Vagina (tissue), 2 donors: ENCODE measurements around the gene RHOU. TPM values are rescaled to one million over a fixed set of nuclear protein-coding genes. Genes with fewer than 3 reads are reported as not detected.

ENCODE experiments used
- DNase-seq, 2 donors: peaks; one replicate each; pipeline ENCODE4 v3.0.0-alpha.2; 2017; ENCODE audit errors: extremely low spot score in 2 of 2
- H3K27ac ChIP-seq: fragments of 200-600 bp; sonication (generic); one replicate; pipeline ENCODE4 v1.5.1; 2019
- H3K27me3 ChIP-seq: fragments of 200-600 bp; sonication (generic); one replicate; pipeline ENCODE4 v1.5.1; 2019
- H3K36me3 ChIP-seq, 2 donors: fragments of 200-600 bp; sonication (generic); one replicate each; pipeline ENCODE4 v1.5.1; 2017 to 2019
- H3K4me1 ChIP-seq: fragments of 200-600 bp; sonication (generic); one replicate; pipeline ENCODE4 v1.5.1; 2019
- H3K4me3 ChIP-seq, 2 donors: fragments of 200-600 bp; sonication (generic); 1 replicate in 1 of 2; 2 replicates in 1 of 2; pipeline ENCODE4 v1.5.1; 2016 to 2019
- H3K9me3 ChIP-seq: fragments of 200-600 bp; sonication (generic); one replicate; pipeline ENCODE4 v1.5.1; 2019
- CTCF ChIP-seq, 3 experiments: fragments of 450-650 bp in 2 of 3; fragments of 200-600 bp in 1 of 3; sonication (generic) in 1 of 3; IDR thresholded peaks; one replicate each; pipeline ENCODE4 v1.5.1; 2017 to 2019; ENCODE audit warnings: antibody characterized with exemption in 3 of 3, mild to moderate bottlenecking in 2 of 3, moderate library complexity in 2 of 3
- POLR2A ChIP-seq, 2 donors: fragments of 450-650 bp; IDR thresholded peaks; one replicate each; pipeline ENCODE4 v1.6.1; 2017; ENCODE audit warnings: antibody characterized with exemption in 2 of 2, mild to moderate bottlenecking in 2 of 2, moderate library complexity in 2 of 2
- POLR2AphosphoS5 ChIP-seq, 2 donors: sonication (generic); formaldehyde crosslinking; IDR thresholded peaks; one replicate each; pipeline ENCODE4 v1.9.0; 2017; ENCODE audit warnings: antibody characterized with exemption in 2 of 2, mild to moderate bottlenecking in 2 of 2, low read depth in 1 of 2; ENCODE audit not compliant: insufficient read depth in 1 of 2
- intact Hi-C: fragments of 100-400 bp; cut with DNase I; formaldehyde crosslinking; loops from one replicate; pipeline ENCODE4 v1.15.1; 2023
- total RNA-seq: library from RNA; depleted of rRNA; stranded (reverse); fragments of >200 nt; gene quantifications from one replicate; pipeline ENCODE4 v1.2.3, GENCODE V29; 2016

The RHOU gene
- total RNA-seq, 1 donor from 2014 or later = 10.8 TPM

- Histone ChIP-seq H3K27me3 (no peaks in the 10 kb centered on the region), H3K36me3 (no peaks in the 10 kb centered on the region), H3K4me3 (no peak overlapping the region), H3K4me1 (no peaks in the 10 kb centered on the region), H3K27ac (no peak overlapping the region), H3K9me3 (no peaks in the 10 kb centered on the region)
- intact Hi-C loops = loop anchor here (5.0 kb wide), 1 partner anchor 1649 kb away; no protein-coding TSS in a partner anchor
- TF ChIP-seq POLR2A (IDR thresholded peaks at IDR 0.05) (no peak), POLR2AphosphoS5 (IDR thresholded peaks at IDR 0.05; ENCODE audit: insufficient read depth in 1 of 2, low read depth in 1 of 2) (no peak), CTCF (IDR thresholded peaks at IDR 0.05) (no peak)
- no peak for DNase-seq
Measured at GRCh38 chr1:228763561-228763960, 28.3 kb downstream of the RHOU start.

DNA sequence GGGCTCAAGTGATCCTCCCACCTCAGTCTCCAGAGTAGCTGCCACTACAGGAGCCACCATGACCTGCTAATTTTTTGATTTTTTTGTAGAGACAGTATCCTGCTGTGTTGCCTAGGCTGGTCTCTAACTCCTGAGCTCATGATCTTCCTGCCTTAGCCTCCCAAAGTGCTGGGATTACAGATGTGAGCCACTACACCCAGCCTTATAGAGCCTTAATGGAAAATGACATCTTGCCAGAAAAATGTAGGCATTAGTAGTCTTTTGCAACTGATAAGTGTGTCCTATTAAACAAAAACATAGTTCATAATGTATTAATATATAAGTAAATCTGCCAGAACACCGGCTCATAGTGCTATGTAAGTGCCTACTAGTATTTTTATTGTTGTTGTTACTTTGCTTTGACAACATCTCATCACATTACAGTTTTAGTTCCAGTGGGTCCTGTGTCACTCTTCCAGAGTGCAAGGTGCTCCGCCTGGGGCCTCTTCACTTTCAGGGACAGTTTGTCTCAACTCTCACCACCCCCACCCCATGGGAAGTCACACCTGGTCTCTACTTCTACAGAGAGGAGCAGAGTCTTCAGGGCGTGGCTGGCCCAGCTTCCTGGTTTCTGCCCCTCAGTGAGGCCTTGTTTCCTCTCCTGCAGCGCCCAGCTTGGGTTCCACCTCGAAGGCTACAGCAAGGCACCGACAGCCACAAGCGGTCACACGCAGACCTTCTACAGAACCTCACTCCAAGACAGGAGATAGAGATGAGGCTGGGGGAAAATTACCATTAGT, 30.1 kb downstream of the RHOU start:
- no peaks in the 10 kb centered on the region for H3K36me3 ChIP-seq
- no peaks in the 10 kb centered on the region for H3K27me3 ChIP-seq
- H3K27ac ChIP-seq = no peak overlapping the region
- no peaks in the 10 kb centered on the region for H3K4me1 ChIP-seq
- TF ChIP-seq POLR2A (IDR thresholded peaks at IDR 0.05) (no peak), CTCF (IDR thresholded peaks at IDR 0.05) (no peak), POLR2AphosphoS5 (IDR thresholded peaks at IDR 0.05; ENCODE audit: insufficient read depth in 1 of 2, low read depth in 1 of 2) (no peak)
- intact Hi-C loops = no loop called here
- no peaks in the 10 kb centered on the region for H3K9me3 ChIP-seq
- DNase-seq = no peak
- no peak overlapping the region for H3K4me3 ChIP-seq

DNA sequence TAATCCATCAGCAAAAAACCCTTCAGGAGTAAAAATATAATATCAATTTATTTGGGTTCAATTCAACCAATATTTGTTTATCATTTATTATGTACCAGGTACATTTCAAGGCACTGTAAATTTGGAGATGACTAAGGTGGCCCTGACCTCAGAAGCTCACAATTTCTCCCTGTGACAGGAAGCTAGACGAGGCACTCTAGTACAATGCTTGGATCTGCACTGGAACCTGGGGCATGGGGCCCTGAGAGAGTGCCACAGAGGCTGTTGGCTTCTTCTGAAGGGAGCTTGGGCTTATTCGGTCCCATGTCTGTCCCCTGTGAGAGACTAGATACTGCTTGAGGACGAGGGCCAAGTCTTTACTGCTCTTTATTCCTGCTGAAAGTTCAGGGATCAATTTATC, 31.5 kb downstream of the RHOU start:
- Histone ChIP-seq H3K27ac (no peak overlapping the region), H3K36me3 (no peaks in the 10 kb centered on the region), H3K4me3 (no peak overlapping the region), H3K9me3 (no peaks in the 10 kb centered on the region), H3K27me3 (no peaks in the 10 kb centered on the region), H3K4me1 (no peaks in the 10 kb centered on the region)
- intact Hi-C loops = no loop called here
- TF ChIP-seq CTCF (IDR thresholded peaks at IDR 0.05) (no peak), POLR2A (IDR thresholded peaks at IDR 0.05) (no peak), POLR2AphosphoS5 (IDR thresholded peaks at IDR 0.05; ENCODE audit: insufficient read depth in 1 of 2, low read depth in 1 of 2) (no peak)
- peak in 1 of 2 donors; percentile 58 for DNase-seq

DNA sequence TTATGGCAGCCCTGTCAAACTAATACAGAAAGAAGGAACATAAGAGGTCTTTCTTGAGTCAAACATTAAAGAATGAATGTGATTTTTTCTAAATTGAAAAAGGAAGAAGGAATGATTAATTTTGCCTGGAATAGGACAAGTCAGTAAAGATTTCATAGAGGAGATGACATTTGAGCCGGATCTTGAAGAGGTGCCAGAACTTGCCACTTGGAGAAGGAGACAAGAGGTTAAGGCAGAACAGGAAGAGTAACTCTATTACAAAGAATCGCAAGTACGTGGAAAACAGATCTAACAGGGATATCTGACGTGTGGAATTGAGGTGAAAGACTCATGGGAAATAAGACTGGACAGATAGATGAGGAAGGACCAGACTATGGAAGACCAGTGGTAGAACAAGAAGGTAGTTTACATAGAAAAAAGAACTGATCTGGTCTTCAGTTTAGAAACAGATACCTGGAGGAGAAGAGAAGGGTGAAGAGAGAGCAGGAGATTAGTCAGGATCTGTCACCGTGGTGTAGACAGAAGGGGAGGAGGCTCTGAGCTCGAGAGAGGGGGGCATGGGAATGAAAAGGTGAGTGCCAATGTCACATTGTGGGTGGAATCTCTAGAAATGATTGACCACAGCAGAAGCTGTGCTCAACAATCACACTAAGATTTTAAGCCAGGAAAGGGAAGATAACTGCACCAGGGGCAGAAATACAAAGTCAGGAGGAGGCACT, 32.5 kb downstream of the RHOU start:
- H3K4me1 ChIP-seq = no peaks in the 10 kb centered on the region
- no peaks in the 10 kb centered on the region for H3K27me3 ChIP-seq
- H3K27ac ChIP-seq = no peak overlapping the region
- no peak for DNase-seq
- intact Hi-C loops = no loop called here
- H3K4me3 ChIP-seq = no peak overlapping the region
- TF ChIP-seq CTCF (IDR thresholded peaks at IDR 0.05) (no peak), POLR2A (IDR thresholded peaks at IDR 0.05) (no peak), POLR2AphosphoS5 (IDR thresholded peaks at IDR 0.05; ENCODE audit: insufficient read depth in 1 of 2, low read depth in 1 of 2) (no peak)
- H3K9me3 ChIP-seq = no peaks in the 10 kb centered on the region
- H3K36me3 ChIP-seq = no peaks in the 10 kb centered on the region
